GM19351 (cell line): ENCODE data around the gene TPRG1L.

Source experiments
- ATAC-seq: cut with Tn5 transposase; IDR thresholded peaks from one replicate; pipeline ENCODE4 v1.9.1; 2021; ENCODE audit warnings: mild to moderate bottlenecking, moderate library complexity; ENCODE audit not compliant: unreplicated experiment

TPRG1L gene

GRCh38 chr1:3627515-3628253 is 2.9 kb downstream of the TPRG1L start:
- ATAC-seq = no peak

DNA sequence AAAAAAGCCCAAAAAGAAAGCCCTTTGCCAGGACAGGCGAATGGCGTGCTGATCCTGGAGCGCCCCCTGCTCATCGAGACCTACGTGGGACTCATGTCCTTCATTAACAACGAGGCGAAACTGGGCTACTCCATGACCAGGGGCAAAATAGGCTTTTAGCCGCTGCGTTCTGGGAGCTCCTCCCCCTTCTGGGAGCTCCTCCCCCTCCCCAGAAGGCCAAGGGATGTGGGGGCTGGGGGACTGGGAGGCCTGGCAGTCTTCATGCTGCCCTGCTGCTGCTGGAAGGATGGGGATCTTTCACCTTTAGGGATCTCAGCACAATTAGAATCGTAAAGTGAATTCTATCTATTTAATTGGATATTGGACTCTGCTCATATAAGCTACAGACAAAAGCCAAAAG is 3.6 kb downstream of the TPRG1L start:
- no peak for ATAC-seq

- ATAC-seq = no peak
These were observed 4.8 kb downstream of the TPRG1L start for GRCh38 chr1:3629561-3630160.

GRCh38 chr1:3630161-3630611 is 5.4 kb downstream of the TPRG1L start:
- no peak for ATAC-seq

DNA sequence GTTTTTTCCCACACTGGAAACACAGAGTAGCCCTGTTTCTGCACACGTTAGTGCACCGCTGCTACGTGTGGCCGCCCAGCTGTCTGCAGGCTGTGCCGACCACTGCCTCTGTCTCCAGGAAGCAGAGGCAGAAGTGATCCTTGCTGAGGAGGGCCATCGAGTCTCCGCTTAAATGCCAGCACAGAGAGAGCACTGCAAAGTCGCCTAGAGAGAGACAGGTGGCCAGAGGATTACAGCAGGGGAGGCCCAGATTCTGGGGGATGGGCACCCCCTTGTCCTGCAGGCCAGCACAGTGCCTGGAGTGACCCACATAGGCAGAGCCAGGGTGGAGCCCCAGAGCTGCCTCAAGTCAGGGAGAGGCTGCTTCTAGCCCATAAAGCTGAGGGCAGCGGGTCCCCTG is 6.1 kb downstream of the TPRG1L start:
- ATAC-seq = no peak

DNA sequence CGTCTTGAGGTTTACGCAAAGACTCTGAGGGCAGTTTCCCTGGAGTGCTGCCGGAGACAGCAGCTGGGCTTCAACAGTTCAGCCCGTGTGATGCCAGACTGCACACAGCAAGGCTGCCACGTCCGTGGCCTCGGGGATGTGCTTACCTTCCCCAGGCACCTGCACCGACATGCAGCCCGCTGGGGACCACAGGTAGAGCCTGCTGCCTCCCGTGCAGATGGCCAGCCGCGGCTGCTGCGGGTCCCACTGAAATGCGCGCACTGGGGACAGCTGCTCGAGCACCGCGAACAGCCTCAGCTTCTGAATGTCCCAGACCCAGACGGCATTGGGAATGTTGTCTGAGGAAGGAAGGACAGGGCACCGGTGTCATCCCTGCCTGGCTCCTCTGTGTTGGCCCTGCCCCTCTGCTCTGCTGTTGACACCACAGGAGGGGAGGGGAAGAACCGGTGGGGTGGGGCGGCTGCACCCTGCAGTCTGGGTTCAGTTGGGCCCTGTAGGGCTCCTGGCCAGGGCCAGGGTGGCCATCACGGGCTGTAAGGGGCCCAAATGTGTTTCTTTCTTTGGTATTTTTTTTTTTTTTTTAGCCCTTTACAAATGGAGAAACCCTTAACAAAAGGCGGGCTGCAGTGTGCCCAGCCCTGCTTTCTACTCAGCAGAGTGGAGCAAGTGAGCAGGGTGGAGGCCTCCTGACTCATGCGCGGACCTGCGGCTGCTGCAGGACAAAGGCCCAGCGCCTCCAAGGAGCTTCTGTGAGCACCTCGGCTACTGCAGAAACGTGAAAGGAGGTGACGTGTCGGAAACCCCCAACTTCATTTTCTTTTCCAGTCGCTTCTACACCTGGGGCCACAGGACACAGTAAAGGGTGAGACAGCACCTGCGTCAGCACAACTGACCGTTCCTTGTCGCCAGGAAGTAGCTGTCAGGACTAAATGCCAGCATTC is 6.8 kb downstream of the TPRG1L start:
- no peak for ATAC-seq

- ATAC-seq = no peak
These were observed 7.5 kb downstream of the TPRG1L start for GRCh38 chr1:3632298-3632697.

DNA sequence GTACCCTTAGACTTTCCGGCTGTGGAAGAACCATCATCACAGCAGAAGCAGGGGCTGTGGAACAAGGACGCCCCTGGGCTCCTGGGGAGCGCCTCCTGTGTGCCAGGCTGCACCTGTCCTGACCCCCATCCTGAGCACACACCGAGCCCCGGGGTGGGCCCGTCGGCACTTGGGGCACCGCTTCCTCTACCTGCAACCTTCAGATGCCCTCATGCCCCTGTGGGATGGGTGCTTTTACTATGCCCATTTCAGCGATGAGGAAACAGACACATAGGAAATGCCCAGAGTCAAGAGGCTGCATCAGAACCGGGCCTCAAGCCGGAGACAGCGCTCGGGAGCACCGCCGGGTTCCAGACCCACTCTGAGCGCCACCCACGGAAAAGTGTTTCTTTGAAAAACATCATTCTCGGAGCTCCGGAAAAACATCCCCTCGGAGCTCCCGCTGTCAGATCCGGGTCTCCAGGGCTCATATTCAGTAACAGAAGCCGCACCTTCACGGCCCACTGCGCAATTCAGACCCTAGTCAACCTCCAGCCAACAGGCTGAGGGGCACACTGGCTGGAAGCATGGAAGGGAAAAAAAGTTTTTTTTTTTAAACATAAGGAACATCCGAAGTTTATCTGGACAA is 8.0 kb downstream of the TPRG1L start:
- no peak for ATAC-seq

DNA sequence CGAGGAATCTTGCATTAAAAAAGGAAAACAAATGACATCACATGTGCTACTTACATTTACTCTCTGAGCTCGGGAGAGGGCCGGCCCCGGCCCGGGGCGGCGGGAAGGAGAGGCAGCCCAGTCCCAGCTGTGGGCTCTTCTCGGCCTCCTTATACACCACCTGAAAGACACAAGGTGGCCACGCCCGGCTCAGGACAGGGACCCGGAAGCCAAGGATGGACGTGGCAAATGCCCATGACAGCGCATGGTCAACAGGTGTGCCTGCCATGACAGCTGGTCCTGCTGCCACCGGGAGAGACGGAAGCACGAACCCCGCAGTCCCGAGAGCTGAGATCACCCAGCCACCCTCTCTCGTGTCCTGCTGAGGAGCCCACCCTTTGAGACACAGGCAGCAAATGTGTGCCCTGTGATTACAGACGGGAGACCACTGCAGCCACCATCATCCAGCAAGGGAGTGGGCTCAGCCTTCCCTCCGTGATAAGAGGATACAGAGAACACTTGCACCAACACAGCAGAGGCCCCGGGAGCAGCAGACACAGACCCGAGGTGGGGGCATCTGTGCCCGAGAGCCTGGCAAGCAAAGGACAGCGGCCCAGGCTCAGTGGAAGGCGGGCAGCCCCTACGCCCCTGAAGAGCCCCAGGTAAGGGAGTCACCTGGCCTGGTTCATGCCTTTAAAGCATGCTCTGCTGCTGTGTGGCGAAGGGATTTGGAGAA is 8.7 kb downstream of the TPRG1L start:
- ATAC-seq = no peak

- ATAC-seq = no peak
These were observed 9.4 kb downstream of the TPRG1L start for GRCh38 chr1:3634059-3634800.

DNA sequence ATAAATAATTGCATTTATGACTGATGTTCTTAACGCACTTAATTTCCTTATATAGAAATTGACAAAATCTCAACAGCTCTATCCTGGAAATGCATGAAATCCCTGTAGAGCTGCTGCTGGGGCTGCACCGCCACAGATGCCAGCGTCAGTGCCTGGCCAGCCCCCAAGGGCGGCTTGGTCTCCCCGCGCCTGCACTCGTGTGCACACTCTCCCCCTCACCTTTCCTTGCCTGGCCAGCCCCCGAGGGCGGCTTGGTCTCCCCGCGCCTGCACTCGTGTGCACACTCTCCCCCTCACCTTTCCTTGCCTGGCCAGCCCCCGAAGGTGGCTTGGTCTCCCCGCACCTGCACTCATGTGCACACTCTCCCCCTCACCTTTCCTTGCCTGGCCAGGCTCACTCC is 11.3 kb downstream of the TPRG1L start:
- no peak for ATAC-seq

DNA sequence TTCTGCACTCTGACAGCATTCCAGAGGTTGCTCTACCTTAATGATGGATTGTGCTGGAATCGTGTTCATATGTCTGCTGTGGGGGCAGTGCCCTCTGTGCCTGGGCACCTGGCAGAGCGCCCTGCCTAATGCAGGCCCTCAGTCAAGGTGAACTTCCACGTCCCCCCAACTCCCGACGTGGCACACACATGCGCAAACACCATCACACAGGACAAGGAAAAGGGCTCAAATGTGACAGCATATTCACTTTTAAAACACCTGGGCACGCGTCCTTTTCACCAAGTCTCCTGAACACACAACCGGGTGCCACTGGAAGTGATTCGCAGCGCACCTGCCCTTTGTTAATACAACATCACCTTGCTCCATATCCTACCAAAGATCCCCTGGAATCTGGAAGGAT is 11.7 kb downstream of the TPRG1L start:
- ATAC-seq = no peak

DNA sequence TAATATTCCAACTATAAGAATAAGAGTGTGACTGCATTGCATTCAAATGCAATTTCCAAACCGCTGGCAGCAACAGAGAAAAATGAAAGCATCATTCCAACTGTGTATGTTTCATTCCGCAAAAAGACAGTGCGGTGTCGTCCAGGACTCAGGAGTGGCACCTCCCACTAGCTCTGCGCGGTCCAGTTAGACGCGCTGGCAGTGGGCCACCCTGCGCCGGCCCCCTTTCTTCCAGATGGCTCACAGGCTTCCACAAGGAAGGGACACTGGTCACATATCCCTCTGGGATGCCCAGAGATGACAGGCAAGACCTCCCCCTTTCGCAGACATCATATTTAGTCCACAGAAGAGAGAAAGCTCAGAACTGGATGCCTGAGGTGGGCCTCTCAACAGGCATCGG is 13.2 kb downstream of the TPRG1L start:
- no peak for ATAC-seq

DNA sequence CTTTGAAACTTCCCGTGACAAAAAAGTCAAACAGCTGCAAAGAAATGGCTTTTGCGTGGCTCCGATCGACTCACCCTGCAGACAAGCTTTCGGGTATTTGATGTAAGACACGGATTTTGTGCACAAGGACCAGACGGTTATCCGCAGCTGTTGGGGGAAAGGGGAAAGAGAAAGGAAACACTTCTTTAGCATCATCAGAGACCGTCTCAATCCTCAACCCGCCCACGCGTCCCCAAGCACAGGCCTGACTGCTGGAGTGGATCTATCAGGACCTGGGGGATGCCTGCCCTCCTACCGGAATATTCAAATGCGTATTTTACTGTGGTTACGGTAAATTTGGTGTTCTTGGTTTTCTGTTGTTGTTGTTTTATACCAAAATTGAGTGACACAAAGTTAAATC is 13.9 kb downstream of the TPRG1L start:
- no peak for ATAC-seq

GRCh38 chr1:3639397-3639911 is 14.6 kb downstream of the TPRG1L start:
- ATAC-seq = no peak

GRCh38 chr1:3640121-3640837 is 15.5 kb downstream of the TPRG1L start:
- no peak for ATAC-seq

DNA sequence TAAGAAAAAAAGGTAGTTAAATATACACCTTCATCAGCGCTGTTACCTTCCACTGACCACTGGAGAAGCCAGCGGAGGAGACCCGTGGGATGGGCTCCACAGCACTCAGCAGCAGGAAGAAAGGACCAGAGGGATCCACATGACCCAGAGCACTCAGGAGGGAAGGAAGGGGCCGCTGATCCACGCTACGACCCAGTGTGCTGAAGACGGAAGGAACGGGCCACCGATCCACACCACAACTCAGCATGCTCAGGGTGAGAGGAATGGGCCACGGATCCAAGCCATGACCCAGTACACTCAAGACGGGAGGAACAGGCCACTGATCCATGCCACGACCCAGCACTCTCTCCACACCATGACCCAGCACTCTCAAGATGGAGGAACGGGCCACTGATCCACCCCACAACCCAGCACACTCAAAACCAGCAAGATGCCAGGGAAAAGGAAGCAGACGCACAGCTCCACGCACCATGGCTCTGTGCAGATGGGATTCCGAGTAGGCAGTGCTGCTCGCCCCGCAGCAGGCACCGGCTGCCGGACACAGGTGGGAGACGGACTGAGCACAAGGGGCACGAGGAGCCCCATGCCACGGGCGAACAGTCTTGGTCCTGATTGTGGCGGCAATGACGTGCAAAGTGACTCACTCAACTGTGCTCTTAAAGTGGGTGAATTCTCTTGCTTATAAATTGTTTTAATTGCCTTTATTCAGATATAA is 16.4 kb downstream of the TPRG1L start:
- ATAC-seq = no peak

DNA sequence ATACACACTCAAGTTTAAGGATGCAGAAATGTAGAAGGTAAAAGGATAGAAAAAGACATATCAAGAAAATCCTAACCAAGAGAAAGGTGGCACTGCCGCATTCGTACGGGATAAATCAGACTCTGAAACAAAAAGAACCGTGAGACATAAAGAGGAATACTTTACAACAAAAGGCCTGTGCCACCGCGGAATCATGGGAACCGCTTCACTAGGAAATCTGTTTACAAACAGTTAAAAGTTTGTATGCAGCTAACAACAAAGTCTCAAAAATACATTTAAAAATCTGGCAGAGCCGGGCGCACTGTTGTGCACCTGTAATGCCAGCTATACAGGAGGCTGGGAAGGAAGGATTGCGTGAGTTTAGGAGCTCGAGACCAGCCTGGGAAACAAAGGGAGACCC is 17.0 kb downstream of the TPRG1L start:
- ATAC-seq = no peak
